GM21515 (cell line): ENCODE data around the gene PARD3.
"Not testable (repeated sequence)": the region's sequence is repeated elsewhere in the genome, so short reads cannot be mapped to it uniquely, and the experiment has no call there.

Experiments
- ATAC-seq: cut with Tn5 transposase; IDR thresholded peaks from one replicate; pipeline ENCODE4 v1.9.1; 2021; ENCODE audit not compliant: unreplicated experiment

PARD3 gene

DNA sequence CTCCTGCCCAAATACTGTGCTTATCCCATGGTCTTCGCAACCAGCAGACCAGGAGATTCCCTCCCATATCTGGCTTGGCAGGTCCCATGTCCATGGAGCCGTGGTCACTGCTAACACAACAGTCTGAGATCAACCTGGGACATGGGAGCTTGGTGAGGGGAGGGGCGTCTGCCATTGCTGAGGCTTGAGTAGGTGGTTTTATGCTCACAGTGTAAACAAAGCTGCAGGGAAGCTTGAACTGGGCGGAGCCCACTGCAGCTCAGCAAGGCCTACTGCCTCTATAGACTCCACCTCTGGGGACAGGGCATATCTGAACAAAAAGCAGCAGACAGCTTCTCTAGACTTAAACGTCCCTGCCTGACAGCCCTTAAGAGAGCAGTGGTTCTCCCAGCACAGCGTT lies 747.4 kb downstream of the PARD3 start:
- not testable (repeated sequence) for ATAC-seq

DNA sequence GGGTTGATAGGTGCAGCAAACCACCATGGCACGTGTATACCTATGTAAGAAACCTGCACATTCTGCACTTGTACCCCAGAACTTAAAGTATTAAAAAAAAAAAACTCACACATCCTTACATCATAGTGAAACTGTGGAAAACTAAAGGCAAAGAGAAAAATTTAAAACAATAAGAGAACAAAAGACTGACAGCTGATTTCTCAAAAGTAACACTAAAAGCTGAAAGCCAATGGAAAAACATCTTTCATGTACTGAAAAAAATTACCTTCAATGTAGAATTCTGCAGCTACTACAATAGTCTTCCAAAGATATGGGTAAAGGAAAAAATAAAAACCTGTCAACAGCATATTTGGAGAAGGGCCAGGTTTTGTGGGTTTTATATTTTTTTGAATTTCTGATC lies 751.5 kb downstream of the PARD3 start:
- ATAC-seq = no peak

- ATAC-seq = no peak
Measured at GRCh38 chr10:34061841-34062240, 753.3 kb downstream of the PARD3 start.
